ENCODE results near the gene GSG1L2. TPM values are rescaled to one million over a fixed set of nuclear protein-coding genes. Genes with fewer than 3 reads are reported as not detected.
"Not testable (repeated sequence)": the region's sequence is repeated elsewhere in the genome, so short reads cannot be mapped to it uniquely, and the experiment has no call there.

Gene GSG1L2
- total RNA-seq, 1 donor from 2014 or later: not detected

- DNase-seq (ENCODE audit: low spot score): no peak
These were observed 31.6 kb downstream of the GSG1L2 start for GRCh38 chr17:9790316-9790715.

GRCh38 chr17:9788601-9789000 lies 33.3 kb downstream of the GSG1L2 start:
- DNase-seq (ENCODE audit: low spot score): no peak

- no peak for DNase-seq (ENCODE audit: low spot score)
These were observed 37.3 kb downstream of the GSG1L2 start for GRCh38 chr17:9784544-9784943.

DNA sequence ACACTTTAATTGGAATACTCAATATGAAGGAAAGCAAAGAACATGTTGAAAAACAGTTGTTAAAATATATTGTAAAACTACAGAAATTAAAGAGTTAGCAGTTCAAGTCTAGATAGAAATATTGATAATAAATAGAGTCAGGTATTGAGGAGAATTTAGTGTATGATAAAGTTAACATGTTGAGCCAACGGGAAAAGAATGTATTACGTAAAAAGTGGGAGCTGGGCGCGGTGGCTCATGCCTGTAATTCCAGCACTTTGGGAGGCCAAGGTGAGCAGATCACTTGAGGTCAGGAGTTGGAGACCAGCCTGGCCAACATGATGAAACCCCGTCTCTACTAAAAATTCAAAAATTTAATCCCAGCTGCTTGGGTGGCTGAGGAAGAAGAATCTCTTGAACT lies 38.4 kb downstream of the GSG1L2 start:
- DNase-seq (ENCODE audit: low spot score): not testable (repeated sequence)

- no peak for DNase-seq (ENCODE audit: low spot score)
These were observed 38.8 kb downstream of the GSG1L2 start for GRCh38 chr17:9783050-9783449.

- no peak for DNase-seq (ENCODE audit: low spot score)
These were observed 41.3 kb downstream of the GSG1L2 start for GRCh38 chr17:9780552-9780951.

GRCh38 chr17:9776911-9777310 lies 45.0 kb downstream of the GSG1L2 start:
- no peak for DNase-seq (ENCODE audit: low spot score)

DNA sequence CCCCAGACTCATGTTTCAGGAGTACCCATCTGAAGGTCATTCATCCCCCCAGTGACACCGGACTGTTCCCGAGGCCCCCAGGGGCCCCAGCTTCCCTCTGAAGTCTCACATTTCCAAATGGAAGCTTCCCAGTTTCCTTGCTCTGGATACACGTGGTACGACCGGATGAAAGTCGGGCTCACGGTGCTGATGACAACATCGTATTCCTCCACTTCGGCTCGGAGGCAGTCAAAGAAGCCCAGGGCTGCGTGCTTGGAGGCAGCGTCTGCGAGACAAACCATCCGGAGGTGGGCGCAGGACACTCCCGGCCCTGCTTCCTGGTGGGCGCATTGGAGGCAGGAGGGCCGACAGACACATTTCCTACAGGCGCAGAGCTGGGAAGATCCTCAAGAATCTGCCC lies 49.2 kb downstream of the GSG1L2 start:
- DNase-seq (ENCODE audit: low spot score): no peak

GRCh38 chr17:9771465-9771864 lies 50.4 kb downstream of the GSG1L2 start:
- no peak for DNase-seq (ENCODE audit: low spot score)

DNA sequence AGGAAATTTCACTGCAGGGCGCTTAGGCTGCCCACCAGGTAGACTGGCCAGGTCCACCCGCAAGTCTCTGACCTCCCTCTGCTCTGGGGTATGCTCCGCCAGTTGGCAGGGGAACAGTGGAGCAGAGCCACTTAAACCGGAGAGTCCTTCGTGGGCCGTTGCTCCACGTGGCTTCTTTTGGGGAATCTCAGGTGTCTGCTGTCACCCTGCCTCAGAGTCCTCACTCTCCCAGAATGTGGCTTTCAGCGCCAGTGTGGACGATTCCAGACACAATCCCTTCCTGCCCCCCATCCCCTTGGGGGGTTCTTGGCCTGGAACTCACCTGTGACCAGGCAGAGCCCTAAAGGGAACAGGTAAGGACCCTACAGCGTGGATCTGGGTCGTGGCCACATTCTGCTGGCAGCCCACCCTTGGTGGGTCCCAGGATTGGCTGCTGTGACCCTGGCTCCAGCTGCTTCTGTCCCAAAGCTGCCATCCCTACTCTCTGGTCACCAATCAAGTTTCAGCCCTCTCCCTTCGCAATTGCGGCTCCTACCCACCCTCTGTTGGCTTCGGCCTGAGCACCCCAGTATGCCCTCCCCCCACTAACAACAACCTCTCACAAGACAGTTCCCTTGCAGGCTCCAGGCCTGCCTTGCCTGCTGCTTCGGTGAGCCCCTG lies 52.7 kb downstream of the GSG1L2 start:
- no peak for DNase-seq (ENCODE audit: low spot score)

- DNase-seq (ENCODE audit: low spot score): no peak
These were observed 53.4 kb downstream of the GSG1L2 start for GRCh38 chr17:9768381-9768934.

DNA sequence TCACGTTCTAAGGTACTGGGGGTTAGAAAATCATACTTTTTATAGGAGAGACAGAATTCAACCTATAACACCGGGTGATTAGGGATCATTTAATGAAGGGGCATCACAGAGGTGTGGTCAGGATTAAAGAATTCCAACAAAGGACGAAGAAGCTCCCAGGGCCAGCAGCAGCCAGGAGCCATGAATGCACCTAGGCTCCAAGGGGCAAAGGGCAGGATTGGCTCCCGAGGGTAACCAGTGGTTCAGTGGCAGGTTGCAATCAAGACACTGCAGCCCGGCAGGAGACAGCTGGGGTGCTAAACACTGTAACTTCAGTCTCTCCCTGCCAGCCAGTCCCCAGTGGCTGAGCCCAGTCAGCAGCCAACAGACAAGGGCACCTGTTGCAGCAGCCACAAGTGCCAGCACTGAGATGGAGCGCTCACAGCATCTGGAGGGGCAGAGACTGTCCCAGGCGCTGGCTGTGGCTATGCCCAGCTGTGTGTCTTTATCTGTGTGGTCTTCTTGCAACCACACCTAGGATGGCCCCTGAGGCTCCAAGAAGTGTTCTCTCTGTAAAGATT lies 54.4 kb downstream of the GSG1L2 start:
- DNase-seq (ENCODE audit: low spot score): no peak

DNA sequence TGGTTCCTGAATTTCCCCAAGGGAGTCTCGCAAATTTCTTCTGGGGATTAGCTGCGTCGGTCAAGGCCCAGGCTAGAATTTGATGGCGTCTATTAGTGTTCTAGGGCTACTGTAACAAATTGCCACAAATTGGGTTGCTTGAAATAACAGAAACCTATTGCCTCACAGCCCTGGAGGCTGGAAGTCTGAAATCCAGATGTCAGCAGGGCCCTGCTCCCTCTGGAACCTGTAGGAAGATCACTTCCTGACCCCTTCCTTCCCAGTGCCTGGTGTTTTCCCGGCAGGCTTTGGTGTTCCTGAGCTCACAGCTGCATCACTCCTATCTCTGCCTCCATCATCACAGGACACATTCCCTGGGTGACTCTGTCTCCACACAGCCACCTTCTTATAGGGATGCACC lies 54.9 kb downstream of the GSG1L2 start:
- no peak for DNase-seq (ENCODE audit: low spot score)

DNA sequence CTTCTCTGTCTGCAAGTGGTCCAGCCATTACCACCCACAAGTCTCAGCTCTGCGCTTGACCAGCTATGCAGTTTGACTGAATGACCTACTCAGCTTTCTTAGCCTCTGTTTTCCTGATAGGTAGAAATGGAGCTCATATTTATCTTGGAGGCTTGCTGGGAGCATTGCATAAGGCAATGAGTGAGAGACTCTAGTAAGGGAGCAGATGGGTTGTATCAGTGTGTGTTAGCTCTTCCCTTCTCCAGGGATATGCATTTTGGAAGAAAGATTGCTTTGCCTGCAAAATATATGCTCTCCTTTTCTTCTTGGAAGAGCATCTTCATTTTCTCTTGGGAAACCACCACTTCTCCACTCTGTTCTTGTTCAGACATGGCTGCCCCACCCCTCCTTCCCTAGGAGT lies 56.6 kb downstream of the GSG1L2 start:
- DNase-seq (ENCODE audit: low spot score): no peak

- no peak for DNase-seq (ENCODE audit: low spot score)
These were observed 58.2 kb downstream of the GSG1L2 start for GRCh38 chr17:9763643-9764042.

GRCh38 chr17:9760266-9760665 lies 61.6 kb downstream of the GSG1L2 start:
- no peak for DNase-seq (ENCODE audit: low spot score)

GRCh38 chr17:9755083-9755482 lies 66.8 kb downstream of the GSG1L2 start:
- no peak for DNase-seq (ENCODE audit: low spot score)

Other genes with a start within 250 kb of the GSG1L2 start
- gene STX8, start 246.3 kb downstream of the GSG1L2 start, total RNA-seq: 63.2 TPM
- gene CFAP52, start 245.4 kb downstream of the GSG1L2 start, total RNA-seq: not detected
- 8.2 TPM for gene USP43, start 176.6 kb downstream of the GSG1L2 start, total RNA-seq
- gene DHRS7C, start 30.5 kb downstream of the GSG1L2 start, total RNA-seq: not detected
- 23.5 TPM for gene GLP2R, start 3.8 kb upstream of the GSG1L2 start, total RNA-seq
- 0.20 TPM for gene RCVRN, start 83.2 kb upstream of the GSG1L2 start, total RNA-seq